Measurements from ENCODE around the gene FBP1.
"Not testable (repeated sequence)": the region's sequence is repeated elsewhere in the genome, so short reads cannot be mapped to it uniquely, and the experiment has no call there.

Gene FBP1

DNA sequence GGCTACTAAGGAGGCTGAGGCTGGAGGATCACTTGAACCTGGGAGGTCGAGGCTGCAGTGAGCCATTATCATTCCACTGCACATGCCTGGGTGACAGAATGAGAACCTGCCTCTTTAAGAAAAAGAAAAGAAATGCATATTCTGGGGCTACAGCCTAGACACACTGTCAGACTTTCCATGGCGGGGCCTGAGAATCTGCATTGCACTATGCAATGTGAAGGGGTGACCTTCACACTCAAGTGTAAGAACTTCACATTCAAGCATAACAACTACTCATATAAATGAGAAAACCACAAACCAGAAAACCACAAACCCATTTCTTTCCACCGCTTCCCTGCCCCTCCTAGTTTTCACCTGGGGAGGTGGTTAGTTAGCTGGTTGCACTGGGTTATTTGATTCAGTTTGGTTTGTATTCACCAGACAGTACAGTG, 27.7 kb downstream of the FBP1 start:
- DNase-seq: no peak

DNA sequence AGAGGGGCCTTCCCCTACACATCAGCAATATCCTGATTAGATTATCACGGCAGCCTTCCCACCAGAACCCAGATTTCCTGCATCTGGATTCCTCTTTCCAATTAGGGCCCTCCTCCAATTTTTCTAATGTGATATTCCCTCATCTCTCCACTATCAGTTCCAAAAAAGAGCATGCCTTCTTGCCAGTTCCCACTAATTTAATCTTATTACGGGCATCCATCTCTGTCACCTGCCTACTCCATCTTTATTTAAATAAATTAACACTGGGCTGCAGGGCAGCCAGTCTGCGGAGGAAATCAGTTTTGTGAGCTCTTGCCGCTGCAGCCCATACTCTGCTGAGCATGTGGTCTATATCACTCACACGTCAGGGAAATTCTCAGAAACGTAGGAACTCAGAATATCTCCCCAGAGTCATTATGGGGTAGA, 29.1 kb downstream of the FBP1 start:
- no peak for DNase-seq

DNA sequence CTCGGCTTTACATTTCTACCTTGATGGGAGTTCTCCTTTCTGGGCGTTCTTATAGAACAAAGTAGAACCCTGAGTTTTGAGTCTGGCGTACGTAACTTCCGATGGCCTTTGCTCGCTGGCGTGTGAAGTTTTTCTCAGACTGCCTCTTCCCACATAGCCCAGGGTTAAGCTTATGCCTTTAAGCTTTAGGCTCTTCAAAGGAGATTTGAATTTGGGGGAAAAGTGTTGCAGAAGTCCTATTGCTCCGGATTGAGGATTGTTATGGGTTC, 32.0 kb downstream of the FBP1 start:
- DNase-seq: no peak

DNA sequence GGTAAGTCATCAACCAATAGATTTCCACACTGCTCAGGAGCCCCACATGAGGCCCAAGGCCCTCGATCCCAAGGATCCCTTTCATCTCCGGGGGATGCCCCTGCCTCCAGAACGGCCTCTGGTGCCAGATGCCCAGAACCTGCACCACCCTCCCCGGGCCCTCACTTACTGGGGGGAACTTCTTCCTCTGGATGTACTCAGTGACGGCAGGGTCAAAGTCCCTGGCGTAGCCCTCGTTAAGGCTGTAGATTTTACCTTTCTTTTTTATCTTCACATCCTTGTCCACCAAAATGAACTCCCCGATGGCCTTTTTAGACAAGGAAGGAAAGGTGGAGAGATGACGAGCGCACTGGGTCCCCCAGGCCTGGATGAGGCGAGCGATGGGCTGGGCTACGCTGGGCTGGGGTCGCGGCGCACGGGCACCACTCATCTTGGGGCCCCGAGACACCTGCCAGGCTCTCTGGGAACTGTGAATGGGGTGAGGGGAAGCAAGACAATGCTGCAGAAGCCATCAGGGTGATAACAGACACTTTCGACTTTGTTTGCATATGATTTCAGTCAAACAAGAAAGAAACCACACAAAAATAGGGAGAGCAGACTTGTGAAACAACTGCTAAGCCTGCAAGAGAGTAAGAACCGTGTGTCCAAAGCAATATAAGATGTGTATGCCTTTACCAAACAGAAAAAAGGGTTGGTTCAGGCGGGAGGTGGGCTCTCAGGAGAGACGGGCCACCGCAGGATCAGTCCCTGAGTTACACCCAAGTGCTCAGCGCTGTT, 32.5 kb downstream of the FBP1 start:
- no peak for DNase-seq

DNA sequence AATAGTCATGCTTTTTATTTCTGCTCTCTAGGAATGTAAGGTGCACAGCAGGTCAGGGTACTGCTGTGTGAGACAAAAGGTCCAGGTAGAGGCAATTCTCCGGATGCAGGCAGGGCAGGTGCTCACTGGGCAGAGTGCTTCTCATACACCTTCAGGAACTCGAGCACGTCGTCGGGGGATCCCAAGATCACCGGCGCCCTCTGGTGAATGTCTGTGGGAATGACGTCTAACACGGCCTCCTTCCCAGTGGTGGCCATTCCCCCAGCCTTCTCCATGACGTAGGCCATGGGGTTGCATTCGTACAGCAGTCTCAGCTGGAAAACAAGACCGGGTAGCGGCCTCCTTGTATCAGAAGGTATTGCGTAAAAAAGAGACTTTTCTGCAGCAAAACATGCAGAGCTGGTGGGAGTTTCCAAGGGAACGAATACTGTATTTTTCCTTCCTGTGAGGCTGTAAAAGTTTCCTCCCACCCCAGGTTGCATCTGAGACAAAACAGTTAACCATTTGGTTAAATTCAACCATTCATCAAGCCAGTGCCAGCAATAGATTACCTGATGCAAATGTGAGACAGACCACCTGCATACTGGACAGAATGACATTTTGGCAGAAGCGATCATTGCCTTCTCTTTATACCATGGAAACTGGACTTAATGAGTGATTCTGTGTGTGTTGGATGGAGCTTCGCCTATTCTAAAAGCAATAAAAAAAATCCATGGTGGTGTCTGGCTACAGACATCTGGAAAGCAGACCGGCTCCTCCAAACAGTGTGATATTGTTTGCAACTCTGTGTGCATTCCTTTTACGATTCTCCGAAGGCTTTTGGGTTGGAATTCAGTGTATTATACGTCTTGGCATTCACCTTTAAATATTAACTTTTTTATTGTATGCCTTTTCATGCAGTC, 35.8 kb downstream of the FBP1 start:
- DNase-seq: no peak

DNA sequence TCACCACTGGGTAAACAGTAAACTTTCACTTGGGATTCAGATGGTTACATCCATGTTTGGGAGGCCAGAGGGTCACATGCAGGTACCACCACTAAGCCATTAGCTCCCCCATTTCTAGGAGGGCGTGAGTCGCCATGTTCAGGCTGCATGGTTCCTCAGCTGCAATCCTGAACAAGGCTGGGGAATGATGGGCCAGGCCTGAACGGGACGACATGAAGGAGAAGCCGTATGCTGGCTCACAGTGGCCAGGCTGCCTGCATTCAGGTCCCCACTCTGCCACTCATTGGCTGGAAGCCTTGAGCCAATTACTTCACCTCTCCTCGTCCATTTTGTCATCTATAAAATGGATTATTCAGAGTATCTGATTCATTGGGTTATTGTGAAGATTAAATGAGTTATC, 36.7 kb downstream of the FBP1 start:
- no peak for DNase-seq

DNA sequence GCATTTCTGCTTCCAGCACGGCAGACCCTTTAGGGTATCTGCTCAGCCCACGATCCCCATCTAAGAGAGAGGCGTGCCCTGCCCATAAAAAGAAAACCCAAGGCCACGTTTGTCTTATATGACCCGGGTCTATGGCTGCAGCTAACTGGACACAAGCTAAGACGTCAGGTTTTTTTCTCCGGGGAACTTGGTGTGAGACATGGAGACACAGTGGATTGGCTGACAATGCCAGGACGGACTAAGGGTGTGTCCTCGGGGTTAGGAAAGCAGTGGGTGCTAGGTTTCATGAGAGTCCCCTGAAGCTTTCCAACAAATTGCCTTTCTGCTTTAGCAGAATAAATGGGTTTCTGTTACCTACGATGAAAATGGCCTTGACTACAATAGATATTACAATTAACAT, 38.6 kb downstream of the FBP1 start:
- DNase-seq: no peak

DNA sequence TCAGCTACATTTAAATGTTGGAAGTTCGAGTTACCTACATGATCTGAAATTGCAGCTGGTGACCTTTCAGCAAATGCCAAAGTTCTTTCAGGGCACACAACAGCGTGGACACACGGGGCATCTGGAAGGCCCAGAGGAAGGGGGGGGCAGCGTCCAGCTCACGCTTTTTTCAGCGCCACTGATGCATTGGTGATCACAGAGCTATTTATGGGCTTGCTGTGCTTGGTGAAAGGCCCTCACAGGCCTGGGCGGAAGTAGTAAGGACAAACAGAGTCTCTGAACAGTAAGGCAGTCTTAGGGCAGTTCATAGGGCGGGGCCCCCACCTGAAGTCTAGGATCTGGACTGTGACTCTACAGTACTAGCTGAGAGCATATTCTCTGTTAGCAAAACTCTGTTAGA, 39.1 kb downstream of the FBP1 start:
- no peak for DNase-seq

DNA sequence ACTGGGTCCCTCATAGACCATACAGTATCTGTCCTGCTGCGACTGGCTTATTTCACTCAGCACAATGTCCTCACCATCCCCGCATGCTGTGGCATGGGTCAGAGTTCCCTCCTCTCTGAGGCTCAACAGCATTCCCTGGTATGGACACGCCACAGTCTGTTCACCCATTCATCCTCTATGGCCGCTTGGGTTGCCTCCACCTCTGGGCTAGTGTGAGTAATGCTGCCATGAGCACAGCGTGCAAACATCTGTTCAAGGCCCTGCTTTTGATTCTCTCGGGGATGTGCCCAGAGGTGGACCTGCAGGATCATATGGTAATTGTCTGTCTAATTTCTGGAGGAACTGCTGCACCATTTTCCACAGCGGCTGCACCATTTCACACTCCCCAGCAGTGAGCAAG, 40.2 kb downstream of the FBP1 start:
- DNase-seq: no peak

DNA sequence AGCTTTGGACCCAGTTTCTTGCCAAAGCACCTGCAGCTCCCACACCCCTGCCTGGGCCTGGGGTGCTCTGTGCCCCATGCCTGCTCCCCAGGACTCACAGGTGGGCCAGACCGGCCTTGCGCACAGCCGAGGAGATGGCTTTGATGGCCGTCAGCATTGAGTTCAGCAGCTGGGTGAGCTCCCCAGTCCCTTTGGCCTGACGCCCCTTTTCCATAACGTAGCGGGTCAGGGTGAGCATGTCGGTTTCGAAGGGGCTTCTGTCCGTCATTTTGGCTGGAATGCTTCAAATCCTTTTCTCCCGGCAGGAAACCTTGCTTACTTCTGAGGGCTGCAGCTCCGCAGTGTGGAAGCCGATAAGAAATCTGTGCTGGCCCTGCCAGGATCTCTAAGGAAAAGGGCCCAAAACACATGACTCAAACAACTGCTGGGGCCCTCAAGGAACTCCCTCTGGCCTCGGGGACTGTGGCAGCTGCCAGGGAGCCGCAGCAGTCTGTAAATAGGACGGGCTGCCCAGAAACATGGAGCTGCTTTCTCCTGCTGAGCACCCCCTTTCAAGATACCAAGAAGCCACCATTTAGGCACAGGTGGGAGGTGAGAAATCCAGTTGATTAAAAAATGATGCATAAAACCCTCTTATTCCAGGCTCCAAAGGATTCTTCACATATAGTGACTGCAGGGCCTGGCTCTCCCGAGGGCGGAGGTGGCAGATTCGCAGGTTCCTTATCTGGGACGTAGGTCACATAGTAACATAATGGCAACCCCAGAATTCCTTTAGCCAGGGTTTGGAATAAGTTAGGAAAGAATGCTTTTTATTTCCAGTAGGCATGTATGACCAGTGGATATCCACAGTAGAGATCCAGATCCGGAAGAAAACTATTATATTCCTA, 45.6 kb downstream of the FBP1 start, which contains the start of gene FBP2:
Gene FBP2, minus strand, starts transcription at position 366 of the 887 bp plus-strand sequence. Its CDS starts 98 bp downstream, at position 268.
- DNase-seq: no peak

DNA sequence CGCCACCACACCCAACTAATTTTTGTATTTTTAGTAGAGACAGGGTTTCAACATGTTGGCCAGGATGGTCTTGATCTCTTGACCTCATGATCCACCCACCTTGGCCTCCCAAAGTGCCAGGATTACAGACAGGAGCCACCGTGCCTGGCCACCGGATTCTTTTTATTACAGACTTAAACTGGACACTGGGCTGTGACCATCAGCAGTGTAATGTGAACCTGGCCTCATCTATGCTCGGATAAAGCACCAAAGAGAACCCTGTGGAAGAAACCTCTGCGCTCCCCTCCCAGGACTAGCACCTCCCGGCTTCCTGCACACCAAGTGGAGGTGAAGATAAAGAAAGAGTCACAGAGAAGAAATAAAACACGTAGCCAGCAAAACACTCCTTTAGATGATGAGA, 46.6 kb downstream of the FBP1 start:
- not testable (repeated sequence) for DNase-seq

DNA sequence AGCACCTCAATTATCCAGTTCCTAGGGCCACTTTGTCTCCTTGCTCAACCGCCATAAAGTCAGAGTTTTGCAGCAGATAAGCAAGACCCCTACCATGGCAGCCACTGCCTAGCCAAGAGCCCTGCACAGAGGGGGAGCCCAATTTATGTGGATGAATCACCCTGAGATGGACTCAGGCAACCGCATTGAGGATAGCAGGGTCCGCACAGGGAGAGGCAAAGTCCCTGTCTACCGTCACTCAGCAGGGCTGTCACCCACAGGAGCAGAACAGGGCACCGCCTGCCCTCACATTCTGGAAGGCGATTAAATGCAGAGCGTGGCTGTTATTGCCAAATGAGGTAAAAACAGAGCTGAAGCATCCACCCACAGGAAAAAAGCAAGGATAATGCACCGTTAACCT, 47.4 kb downstream of the FBP1 start:
- no peak for DNase-seq

DNA sequence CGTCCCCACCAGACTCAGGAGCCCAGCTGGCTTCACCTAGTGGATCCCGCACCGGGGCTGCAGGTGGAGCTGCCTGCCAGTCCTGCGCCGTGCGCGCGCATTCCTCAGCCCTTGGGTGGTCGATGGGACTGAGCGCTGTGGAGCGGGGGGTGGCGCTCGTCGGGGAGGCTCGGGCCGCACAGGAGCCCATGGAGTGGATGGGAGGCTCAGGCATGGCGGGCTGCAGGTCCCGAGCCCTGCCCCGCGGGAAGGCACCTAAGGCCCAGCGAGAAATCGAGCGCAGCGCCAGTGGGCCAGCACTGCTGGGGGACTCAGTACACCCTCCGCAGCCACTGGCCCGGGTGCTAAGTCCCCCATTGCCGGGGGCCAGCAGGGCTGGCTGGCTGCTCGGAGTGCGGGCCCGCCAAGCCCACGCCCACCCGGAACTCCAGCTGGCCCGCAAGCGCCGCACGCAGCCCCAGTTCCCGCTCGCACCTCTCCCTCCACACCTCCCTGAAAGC, 48.2 kb downstream of the FBP1 start:
- DNase-seq: not testable (repeated sequence)

DNA sequence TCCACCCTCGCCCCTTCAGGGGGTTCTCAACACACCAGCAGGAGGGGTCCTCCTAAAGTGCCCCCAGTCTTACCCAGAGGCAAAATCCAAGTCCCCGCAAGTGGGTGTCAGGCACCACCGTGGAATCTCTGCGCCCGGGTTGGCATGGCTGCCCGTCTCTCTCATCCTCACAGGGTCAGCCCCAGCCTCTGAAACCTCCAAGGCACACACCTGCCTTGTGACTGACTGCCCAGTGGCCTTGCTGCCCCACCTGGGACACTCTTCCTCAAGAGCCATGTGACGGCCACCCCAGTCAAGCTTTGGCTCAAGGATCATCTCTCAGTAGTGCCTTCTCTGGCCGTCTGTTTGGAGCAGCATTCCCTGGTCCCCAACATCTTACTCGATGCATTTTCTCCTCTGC, 50.6 kb downstream of the FBP1 start:
- DNase-seq: no peak

DNA sequence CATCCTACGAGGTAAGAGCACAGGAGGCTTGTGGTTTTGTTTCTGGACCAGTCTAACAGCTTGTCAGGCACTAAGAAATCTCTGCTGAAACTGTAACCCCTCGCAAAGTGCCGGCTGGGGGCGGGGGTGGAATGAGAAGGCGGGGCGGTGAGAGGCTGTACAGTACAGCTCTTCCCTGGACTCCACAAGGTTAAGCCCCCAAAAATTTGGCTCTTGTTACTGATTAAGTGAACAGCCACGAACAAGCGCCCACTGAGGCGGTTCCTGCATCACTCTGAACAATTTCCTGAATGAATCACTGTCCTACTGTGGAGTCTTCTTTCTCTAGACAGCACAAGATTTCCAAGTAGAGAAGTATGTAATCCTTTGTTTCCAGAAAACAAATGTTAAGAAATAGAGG, 52.5 kb downstream of the FBP1 start:
- no peak for DNase-seq

DNA sequence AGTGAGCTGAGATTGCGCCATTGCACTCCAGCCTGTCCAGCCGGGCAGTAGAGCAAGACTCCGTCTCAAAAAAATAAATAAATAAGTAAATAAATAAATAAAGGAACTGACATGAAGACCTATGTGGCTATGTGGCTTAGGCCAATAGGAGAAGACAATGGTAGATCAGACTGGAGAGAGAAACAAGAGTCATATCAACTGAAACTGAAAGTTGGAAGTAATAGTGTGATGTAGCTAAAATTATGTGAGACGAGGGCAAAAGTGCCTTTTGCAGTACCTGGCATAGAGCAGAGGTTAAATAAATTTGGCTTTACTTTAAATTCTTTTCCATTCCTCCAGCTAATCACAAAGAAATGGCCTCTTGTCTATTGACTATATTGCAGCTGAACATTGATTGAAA, 53.0 kb downstream of the FBP1 start:
- DNase-seq: no peak

DNA sequence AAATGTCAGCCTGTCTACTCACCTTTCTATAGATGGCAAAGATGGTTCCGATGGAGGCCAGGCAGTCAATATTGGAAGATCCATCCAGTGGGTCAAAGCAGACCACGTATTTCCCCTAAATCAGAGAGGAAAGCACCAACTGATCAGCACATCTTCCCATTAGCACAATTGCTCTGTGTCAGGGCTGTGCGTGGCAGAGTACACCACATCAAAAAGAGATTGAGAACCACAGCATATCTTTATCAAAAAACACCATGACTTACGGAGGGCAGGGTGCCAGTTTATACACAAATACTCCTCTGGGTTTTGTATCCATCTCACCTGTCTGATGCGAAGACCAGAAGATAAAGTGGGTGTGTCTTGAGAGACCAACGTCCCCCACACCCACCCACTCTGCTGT, 54.8 kb downstream of the FBP1 start:
- no peak for DNase-seq

DNA sequence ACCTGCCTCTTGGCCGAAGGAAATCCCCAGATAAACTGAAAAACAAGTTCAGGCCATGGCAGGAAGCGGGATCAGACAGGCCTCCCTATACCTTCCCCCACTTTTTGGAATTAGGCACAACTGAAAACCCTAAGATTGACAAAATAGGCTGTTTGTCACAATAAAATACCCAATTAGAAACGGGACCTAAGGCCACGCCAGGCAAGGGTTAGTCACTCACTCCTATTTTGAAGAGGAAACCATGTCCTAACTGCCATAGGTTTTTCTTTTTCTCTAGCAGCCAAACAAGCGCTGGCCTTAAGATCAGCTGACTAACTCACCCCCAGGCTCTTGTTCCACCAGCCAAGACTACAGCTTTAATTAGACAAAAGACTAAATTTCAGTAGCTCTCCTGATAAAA, 57.6 kb downstream of the FBP1 start:
- no peak for DNase-seq

DNA sequence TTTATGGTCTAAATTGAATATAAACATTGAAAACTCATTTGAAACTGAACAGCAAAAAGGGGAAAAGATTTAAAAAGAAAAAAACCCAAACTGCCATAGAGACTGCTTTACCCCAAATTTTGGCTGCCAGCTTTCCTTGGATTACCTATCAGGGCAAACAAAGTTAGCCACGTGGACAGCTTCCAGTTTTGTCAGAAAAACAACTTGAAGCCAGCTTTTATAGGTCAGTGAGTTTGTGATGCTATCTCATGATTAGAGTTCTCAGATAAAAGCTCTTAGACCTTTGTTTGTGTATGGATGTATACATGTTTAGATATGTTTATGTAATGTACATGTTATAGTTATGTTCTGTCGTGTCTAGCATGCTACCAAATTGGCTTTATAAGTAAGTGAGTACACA, 61.7 kb downstream of the FBP1 start:
- DNase-seq: no peak

DNA sequence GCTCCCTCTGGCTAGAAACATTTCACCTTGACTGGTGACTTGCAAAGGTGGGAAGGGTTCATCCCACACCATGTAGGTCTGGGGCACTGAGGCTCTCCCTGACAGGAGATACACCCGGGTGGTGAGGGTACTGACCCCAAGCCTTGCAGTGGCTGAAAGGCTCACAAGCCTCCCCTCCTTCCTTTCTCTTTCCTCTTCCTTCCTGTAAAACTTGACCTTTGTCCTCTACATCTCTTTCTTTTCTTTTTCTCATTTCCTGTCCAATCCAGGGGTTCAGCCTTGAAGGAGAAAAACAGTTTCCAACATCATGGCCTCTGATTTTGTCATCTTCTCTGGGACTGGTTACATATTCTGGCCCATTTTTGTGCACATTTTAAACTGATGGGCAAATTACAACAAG, 62.3 kb downstream of the FBP1 start:
- no peak for DNase-seq

DNA sequence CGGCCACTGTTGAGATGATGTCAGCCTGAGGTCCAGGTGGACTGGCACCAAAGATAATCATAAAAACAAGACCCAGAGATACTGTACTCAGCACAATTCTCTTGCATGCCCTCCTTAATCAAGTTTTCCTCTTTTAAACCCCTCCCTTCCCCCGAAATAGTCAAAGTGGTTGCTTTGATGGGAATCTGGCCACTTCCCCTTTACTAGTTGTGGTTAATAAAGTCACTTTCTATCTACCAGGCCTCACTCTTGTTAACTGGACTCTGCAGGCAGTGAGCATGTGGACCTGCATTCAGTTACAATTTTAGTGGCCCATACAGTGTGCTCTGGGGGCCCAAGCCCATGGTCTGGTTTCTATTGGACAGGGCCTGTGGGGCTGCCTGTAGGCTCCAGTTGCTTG, 63.2 kb downstream of the FBP1 start:
- DNase-seq: no peak

DNA sequence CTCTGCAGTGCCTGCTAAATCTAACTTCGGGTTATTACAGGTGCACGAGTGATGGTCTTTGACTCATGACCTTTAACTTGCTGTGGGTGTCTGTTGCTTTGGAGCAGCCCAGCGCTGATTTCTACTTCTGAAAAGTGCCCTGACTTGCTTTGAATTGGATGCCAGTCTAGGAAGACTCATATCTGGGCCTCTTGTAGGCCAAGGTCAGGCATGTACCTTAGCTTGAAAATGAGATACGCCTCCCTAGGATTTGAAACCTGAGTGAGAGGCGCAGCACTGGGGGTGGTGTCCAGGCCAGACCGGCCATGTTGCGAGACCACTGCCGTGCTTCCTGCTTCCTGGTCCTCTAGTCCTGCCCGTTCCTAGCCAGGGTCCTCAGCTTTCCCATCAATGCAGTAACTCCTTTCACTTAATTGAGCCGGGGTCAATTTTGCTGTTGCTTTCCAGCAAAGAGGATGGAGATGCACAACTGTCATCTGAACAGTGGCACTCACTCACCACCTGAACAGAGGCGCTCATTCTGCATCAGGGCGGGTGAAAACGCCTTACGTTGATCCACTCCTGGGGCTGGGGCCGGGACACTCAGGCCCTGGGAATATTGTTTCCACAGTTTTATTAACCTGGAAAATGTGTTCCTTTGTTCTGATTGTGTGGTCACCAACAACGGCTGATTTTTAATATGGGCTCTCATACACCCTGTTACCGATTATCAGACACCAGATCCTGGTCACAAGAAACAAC, 70.2 kb downstream of the FBP1 start:
- DNase-seq: no peak
